Activated CD8-positive, alpha-beta T cell treated with anti-CD3 and anti-CD28 coated beads, Interleukin-2, amount 10 ng/mL, durations not matched to agents 7 days and 5 days (primary cell): Measurements from ENCODE around the gene NXNL1. TPM values are rescaled to one million over a fixed set of nuclear protein-coding genes. Genes with fewer than 3 reads are reported as not detected.
A peak's percentile ranks its signal among the peaks of the same experiment; 100 is the strongest.
"Not testable (repeated sequence)": the region's sequence is repeated elsewhere in the genome, so short reads cannot be mapped to it uniquely, and the experiment has no call there.

Source experiments
- ATAC-seq: fragments of 150-1000 bp; cut with Tn5 transposase; one replicate; pipeline ENCODE4 v1.10.0; 2021; ENCODE audit warnings: moderate library complexity
- CTCF ChIA-PET: fragments of 350-600 bp; sonication (Branson Sonifier 250); formaldehyde crosslinking; loops from one replicate; lab custom pipeline; 2021; ENCODE audit warnings: antibody characterized with exemption; lab: Charles Lee
- POLR2A ChIA-PET: fragments of 350-600 bp; sonication (Branson Sonifier 250); formaldehyde crosslinking; loops from one replicate; lab custom pipeline; 2021; ENCODE audit warnings: antibody characterized with exemption; lab: Charles Lee
- DNase-seq: peaks from one replicate; pipeline ENCODE4 v3.0.0-alpha.2; 2020
- H3K27ac Mint-ChIP-seq: one replicate; pipeline ENCODE4 v1.8.0; 2021; ENCODE audit warnings: mild to moderate bottlenecking, mixed read lengths
- H3K27me3 Mint-ChIP-seq: one replicate; pipeline ENCODE4 v1.8.0; 2021; ENCODE audit warnings: low read depth, mixed read lengths
- H3K36me3 Mint-ChIP-seq: one replicate; pipeline ENCODE4 v1.8.0; 2021; ENCODE audit warnings: low read depth, mixed read lengths
- H3K4me1 Mint-ChIP-seq: one replicate; pipeline ENCODE4 v1.8.0; 2021; ENCODE audit warnings: low read depth, mixed read lengths
- H3K4me3 Mint-ChIP-seq: one replicate; pipeline ENCODE4 v1.8.0; 2021; ENCODE audit warnings: mild to moderate bottlenecking, mixed read lengths
- H3K9me3 Mint-ChIP-seq: one replicate; pipeline ENCODE4 v1.8.0; 2022; ENCODE audit warnings: mixed read lengths; ENCODE audit not compliant: insufficient read depth
- total RNA-seq, 2 experiments: library from RNA; stranded (reverse); gene quantifications; one replicate each; pipeline ENCODE4 v1.2.3, GENCODE V29; 2021

Gene NXNL1, protein sequence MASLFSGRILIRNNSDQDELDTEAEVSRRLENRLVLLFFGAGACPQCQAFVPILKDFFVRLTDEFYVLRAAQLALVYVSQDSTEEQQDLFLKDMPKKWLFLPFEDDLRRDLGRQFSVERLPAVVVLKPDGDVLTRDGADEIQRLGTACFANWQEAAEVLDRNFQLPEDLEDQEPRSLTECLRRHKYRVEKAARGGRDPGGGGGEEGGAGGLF
- total RNA-seq, result not detected

DNA sequence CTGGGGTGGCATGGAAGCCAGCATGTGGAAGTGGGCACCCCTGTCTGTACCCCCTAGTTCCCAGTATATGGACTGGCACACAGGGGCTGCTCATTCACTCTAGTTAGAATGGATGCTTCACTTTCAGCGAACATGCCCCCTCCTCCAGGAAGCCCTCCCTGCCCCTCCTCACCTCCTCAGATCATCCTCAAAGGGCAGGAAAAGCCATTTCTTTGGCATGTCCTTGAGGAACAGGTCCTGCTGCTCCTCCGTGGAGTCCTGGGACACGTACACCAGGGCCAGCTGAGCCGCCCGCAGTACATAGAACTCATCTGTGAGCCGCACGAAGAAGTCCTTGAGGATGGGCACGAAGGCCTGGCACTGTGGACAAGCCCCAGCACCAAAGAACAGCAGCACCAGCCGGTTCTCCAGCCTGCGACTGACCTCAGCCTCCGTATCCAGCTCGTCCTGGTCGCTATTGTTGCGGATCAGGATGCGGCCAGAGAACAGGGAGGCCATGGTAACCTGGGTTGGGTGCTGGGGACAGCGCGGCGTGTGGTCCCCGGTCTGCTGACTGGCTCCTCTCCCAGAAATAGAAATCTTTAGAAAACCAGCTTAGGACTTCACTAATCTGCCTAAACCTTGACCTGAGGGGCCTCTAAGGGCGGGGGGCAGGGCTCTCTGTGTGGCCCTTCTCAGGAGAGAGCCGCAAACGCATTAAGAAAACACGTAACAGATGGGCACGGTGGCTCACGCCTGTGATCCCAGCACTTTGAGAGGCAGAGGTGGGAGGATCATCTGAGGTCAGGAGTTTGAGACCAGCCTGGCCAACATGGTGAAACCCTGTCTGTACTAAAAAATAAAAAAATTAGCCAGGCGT, at the start of gene NXNL1:
Gene NXNL1, minus strand, starts transcription at position 555 of the 859 bp plus-strand sequence. Its CDS starts 57 bp downstream, at position 498.
- no peak within 1 kb of the TSS for H3K4me3 Mint-ChIP-seq
- peaks cover 15% of the 10 kb centered on the region for H3K27me3 Mint-ChIP-seq
- ChIA-PET POLR2A (interaction anchor here (0.6 to 0.7 kb wide), 2 partner anchors 32 to 1388 kb away, joined by 3 to 4 read pairs; no protein-coding TSS in a partner anchor), CTCF (interaction anchor here (1.6 kb wide), 1 partner anchor 12 kb away, joined by 3 read pairs; the partner anchor contains the start of gene TMEM221)
- H3K36me3 Mint-ChIP-seq, result no peaks in the 10 kb centered on the region
- H3K27ac Mint-ChIP-seq, result no peak within 1 kb of the TSS
- ATAC-seq, result no peak
- H3K9me3 Mint-ChIP-seq, result no peaks in the 10 kb centered on the region
- H3K4me1 Mint-ChIP-seq, result no peaks in the 10 kb centered on the region
- DNase-seq, result no peak

DNA sequence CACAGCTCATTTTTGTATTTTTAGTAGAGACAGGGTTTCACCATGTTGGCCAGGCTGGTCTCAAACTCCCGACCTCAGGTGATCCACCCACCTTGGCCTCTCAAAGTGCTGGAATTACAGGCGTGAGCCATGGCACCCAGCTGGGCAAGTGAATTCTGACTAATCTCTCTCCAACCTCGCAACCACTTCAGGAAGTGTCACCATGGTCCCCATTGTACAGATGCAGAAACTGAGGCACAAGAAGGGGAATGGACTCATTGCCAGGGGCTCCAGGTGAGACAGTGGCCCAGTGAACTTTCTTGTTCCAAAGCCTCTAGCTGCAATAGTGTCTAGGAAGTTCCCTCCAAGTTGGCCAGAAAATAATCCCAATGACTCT, 47.8 kb upstream of the NXNL1 start:
- POLR2A ChIA-PET, result interaction anchor here (1.1 kb wide), 1 partner anchor 30 kb away, joined by 3 read pairs; no protein-coding TSS in a partner anchor
- Mint-ChIP-seq H3K36me3 (peaks cover 31% of the 10 kb centered on the region), H3K4me1 (peaks cover 37% of the 10 kb centered on the region)
- CTCF ChIA-PET, result interaction anchor here (3.9 kb wide), 1 partner anchor 12 kb away, joined by 29 read pairs; no protein-coding TSS in a partner anchor
- DNase-seq, H3K27ac Mint-ChIP-seq, H3K27me3 Mint-ChIP-seq, ATAC-seq, H3K9me3 Mint-ChIP-seq, H3K4me3 Mint-ChIP-seq: not testable (repeated sequence)

DNA sequence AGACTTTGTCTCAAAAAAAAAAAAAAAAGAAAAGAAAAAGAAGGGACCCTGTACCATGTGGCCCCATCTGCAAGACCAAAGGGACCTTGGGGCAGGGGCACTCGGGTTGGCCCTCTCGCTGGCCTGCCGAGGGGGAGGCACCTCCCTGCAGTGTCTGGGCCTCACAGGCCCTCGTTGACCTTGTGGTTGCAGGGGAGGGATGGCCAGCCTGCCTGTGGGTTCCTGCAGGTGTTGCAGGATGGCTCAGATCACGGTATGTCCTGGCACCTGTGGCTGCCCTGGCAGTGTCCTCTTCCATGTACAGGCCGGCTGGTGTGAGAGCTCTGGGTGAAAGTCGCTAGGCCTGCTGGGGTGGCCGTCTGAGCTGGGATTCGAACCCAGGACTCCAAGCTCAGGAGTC, 46.0 kb upstream of the NXNL1 start:
- Mint-ChIP-seq H3K4me3 (no peak overlapping the region), H3K27ac (no peak overlapping the region), H3K27me3 (no peaks in the 10 kb centered on the region), H3K4me1 (peaks cover 26% of the 10 kb centered on the region), H3K9me3 (no peaks in the 10 kb centered on the region), H3K36me3 (peaks cover 23% of the 10 kb centered on the region)
- DNase-seq (no peak), ATAC-seq (no peak)
- ChIA-PET CTCF (interaction anchor here (3.9 kb wide), 1 partner anchor 10 kb away, joined by 29 read pairs; no protein-coding TSS in a partner anchor), POLR2A (no interaction called here)

DNA sequence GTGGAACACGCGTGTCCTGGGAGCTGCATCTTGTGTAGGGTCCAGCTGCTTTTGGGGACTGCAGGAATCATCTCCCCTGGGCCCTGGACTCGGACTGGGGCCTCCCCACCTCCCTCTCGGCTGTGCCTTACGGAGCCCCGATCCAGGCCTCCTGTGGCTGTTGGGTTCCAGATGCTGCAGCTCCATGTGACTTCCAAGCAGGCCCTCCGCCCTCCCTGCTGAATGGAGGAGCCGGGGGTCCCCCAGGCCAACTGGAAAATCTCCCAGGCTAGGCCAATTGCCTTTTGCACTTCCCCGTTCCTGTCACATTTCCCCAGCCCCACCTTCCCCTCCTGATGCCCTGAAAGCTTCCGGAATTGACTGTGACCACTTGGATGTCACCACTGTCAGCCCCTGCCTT, 44.5 kb upstream of the NXNL1 start:
- Mint-ChIP-seq H3K9me3 (no peaks in the 10 kb centered on the region), H3K4me3 (no peak overlapping the region), H3K36me3 (peaks cover 23% of the 10 kb centered on the region), H3K4me1 (peaks cover 25% of the 10 kb centered on the region), H3K27me3 (no peaks in the 10 kb centered on the region), H3K27ac (no peak overlapping the region)
- ATAC-seq (no peak), DNase-seq (no peak)
- CTCF ChIA-PET, result interaction anchor here (1.2 kb wide), 1 partner anchor 9 kb away, joined by 8 read pairs; no protein-coding TSS in a partner anchor
- POLR2A ChIA-PET, result no interaction called here

DNA sequence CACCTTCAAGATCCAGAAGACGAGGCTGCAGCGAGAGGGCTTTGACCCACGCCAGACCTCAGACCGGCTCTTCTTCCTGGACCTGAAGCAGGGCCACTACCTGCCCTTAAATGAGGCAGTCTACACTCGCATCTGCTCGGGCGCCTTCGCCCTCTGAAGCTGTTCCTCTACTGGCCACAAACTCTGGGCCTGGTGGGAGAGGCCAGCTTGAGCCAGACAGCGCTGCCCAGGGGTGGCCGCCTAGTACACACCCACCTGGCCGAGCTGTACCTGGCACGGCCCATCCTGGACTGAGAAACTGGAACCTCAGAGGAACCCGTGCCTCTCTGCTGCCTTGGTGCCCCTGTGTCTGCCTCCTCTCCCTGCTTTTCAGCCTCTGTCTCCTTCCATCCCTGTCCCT, 43.7 kb upstream of the NXNL1 start:
- ATAC-seq (no peak), DNase-seq (no peak)
- POLR2A ChIA-PET, result no interaction called here
- H3K36me3 Mint-ChIP-seq, result peaks cover 18% of the 10 kb centered on the region
- H3K27me3 Mint-ChIP-seq, result no peaks in the 10 kb centered on the region
- H3K4me3 Mint-ChIP-seq, result no peak overlapping the region
- H3K9me3 Mint-ChIP-seq, result no peaks in the 10 kb centered on the region
- peak overlapping the region; percentile 55 for H3K27ac Mint-ChIP-seq
- peaks cover 25% of the 10 kb centered on the region for H3K4me1 Mint-ChIP-seq
- CTCF ChIA-PET, result interaction anchor here (1.2 kb wide), 1 partner anchor 8 kb away, joined by 8 read pairs; no protein-coding TSS in a partner anchor

DNA sequence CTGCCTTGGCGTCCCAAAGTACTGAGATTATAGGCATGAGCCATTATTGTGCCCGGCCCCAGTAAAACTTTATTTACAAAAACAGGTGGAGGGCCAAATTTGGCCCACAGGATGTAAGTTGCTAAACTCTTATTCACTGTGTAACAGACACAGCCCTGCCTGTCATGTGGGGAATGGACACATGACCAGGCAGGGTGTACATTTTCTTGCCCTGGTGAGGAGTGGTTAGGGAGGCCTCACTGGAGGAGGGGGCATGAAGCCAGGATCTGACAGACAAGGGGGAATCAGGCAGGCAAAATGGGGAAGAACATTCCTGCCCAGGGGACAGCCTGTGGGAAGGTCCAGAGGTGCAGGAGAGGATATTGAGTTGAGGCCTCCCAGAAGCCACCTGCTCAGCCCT, 43.3 kb upstream of the NXNL1 start:
- Mint-ChIP-seq H3K36me3 (peaks cover 16% of the 10 kb centered on the region), H3K27me3 (no peaks in the 10 kb centered on the region), H3K4me3 (no peak overlapping the region), H3K4me1 (peaks cover 26% of the 10 kb centered on the region), H3K27ac (no peak overlapping the region), H3K9me3 (no peaks in the 10 kb centered on the region)
- ChIA-PET CTCF (no interaction called here), POLR2A (no interaction called here)
- no peak for ATAC-seq
- DNase-seq, result no peak

DNA sequence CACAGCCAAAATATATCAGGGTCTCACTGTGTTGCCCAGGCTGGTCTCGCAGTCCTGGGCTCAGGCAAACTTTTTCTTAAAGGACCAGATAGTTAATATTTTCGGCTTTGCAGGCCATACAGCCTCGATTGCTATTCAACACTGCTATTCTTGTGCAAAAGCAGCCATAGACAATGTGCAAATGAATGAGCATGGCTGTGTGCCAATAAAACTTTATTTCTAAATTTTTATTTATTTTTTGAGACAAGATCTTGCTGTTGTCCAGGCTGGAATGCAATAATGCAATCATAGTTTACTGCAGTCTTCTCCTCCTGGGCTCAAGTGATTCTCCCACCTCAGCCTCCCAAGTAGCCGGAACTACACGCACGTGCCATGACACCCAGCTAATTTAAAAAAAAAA, 42.5 kb upstream of the NXNL1 start:
- ATAC-seq (no peak), DNase-seq (no peak)
- no peaks in the 10 kb centered on the region for H3K9me3 Mint-ChIP-seq
- no peak overlapping the region for H3K27ac Mint-ChIP-seq
- no peak overlapping the region for H3K4me3 Mint-ChIP-seq
- CTCF ChIA-PET, result no interaction called here
- H3K27me3 Mint-ChIP-seq, result no peaks in the 10 kb centered on the region
- POLR2A ChIA-PET, result no interaction called here
- peaks cover 13% of the 10 kb centered on the region for H3K36me3 Mint-ChIP-seq
- H3K4me1 Mint-ChIP-seq, result peaks cover 25% of the 10 kb centered on the region

DNA sequence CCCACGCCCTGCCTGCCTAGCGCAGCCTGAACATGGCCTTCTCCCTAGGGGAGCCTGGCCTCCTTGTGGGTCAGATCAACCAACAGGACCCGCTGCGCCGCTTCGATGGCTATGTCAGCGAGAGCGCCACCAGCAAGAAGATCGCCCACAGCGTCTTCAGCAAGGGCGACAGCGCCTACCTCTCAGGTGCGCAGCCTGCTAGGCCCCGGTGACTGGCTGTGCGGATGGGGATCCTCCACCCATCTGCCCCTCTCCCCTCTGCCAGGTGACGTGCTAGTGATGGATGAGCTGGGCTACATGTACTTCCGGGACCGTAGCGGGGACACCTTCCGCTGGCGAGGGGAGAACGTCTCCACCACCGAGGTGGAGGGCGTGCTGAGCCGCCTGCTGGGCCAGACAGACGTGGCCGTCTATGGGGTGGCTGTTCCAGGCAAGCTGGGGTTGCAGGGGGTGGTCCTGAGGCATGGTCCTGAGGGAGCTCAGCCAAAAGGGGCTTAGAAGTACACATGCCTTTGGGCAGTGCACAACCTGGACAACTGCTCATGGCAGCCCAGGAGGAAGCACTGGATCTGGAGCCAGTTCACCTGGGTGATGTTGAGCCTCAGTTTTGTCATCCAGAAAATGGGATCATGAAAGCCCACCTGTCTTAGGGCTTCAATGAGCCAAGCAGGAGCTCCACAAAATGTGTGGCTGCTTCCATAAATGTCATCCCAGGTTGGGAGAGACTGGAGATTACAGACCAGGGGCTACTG, 39.9 kb upstream of the NXNL1 start:
- POLR2A ChIA-PET, result interaction anchor here (0.7 to 1.6 kb wide), 2 partner anchors 10 to 11 kb away, joined by 5 to 6 read pairs; partner anchors contain the start of gene PGLS
- H3K4me1 Mint-ChIP-seq, result peaks cover 36% of the 10 kb centered on the region

DNA sequence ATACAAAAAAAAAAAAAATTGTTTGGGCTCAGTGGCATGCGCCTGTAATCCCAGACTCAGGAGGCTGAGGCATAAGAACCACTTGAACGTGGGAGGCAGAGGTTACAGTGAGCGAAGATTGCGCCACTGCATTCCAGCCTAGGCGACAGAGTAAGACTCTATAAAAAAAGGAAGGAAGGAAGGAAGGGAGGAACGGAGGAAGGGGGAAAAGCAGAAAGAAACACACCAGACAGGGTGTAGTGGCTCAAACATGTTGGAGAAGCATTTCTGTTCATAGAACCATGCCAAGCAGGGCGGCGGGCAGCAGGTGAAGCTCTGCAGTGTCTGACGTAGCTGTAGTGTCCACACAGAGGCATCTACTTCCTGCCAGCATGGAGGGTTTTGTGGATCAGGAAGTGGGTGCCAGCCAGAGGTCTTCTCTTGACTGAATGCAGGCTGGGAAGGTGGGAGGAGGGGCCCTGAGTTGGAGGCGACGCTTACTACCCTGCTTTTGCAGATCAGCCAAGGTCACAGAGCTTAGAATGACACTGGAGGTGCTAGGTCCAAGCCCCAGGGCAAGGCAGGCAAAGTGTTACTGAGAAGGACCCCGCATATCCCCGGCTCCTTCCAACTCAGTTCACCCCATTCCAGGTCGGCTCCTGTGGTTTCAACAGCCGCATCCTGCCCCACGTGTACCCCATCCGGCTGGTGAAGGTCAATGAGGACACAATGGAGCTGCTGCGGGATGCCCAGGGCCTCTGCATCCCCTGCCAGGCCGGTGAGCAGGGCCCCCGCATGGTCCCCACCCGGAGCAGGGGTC, 39.1 kb upstream of the NXNL1 start:
- H3K9me3 Mint-ChIP-seq, result no peaks in the 10 kb centered on the region
- H3K36me3 Mint-ChIP-seq, result peaks cover 4% of the 10 kb centered on the region
- no peaks in the 10 kb centered on the region for H3K27me3 Mint-ChIP-seq
- POLR2A ChIA-PET, result interaction anchor here (0.7 to 1.6 kb wide), 2 partner anchors 11 to 12 kb away, joined by 5 to 6 read pairs; partner anchors contain the start of gene PGLS
- H3K4me1 Mint-ChIP-seq, result peaks cover 35% of the 10 kb centered on the region
- ATAC-seq, result peak; percentile 17
- DNase-seq, result peak; percentile 63
- CTCF ChIA-PET, result interaction anchor here (0.6 to 1.4 kb wide), 3 partner anchors 11 to 34 kb away, joined by 3 to 4 read pairs (median 3); partner anchors contain the start of gene PGLS
- peak overlapping the region; percentile 89 for H3K27ac Mint-ChIP-seq
- H3K4me3 Mint-ChIP-seq, result no peak overlapping the region

More for the DNA sequence above, 39.9 kb upstream of the NXNL1 start:
- CTCF ChIA-PET, result interaction anchor here (0.6 to 1.4 kb wide), 3 partner anchors 11 to 35 kb away, joined by 3 to 4 read pairs (median 3); partner anchors contain the start of gene PGLS
- H3K27me3 Mint-ChIP-seq, result no peaks in the 10 kb centered on the region
- no peak for ATAC-seq
- peaks cover 8% of the 10 kb centered on the region for H3K36me3 Mint-ChIP-seq
- no peak for DNase-seq
- peak overlapping the region; percentile 89 for H3K27ac Mint-ChIP-seq
- H3K9me3 Mint-ChIP-seq, result no peaks in the 10 kb centered on the region
- no peak overlapping the region for H3K4me3 Mint-ChIP-seq

DNA sequence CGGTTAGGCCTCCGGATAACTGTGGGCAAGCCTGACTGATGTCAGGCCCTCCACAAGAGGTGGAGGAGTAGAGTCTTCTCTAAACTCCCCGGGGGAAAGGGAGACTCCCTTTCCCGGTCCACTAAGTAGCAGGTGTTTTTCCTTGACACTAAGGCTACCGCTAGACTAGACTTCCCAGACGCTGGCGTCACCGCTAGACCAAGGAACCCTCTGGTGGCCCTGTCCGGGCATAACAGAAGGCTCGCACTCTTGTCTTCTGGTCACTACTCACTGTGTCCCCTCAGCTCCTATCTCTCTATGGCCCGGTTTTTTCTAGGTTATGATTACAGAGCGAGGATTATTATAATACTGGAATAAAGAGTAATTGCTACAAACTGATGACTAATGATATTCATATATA, 38.3 kb upstream of the NXNL1 start:
- H3K36me3 Mint-ChIP-seq, DNase-seq, H3K9me3 Mint-ChIP-seq, H3K27me3 Mint-ChIP-seq, H3K4me3 Mint-ChIP-seq, H3K27ac Mint-ChIP-seq, POLR2A ChIA-PET, ATAC-seq: not testable (repeated sequence)
- CTCF ChIA-PET, result interaction anchor here (1.7 to 4.4 kb wide), 2 partner anchors 26 to 74 kb away, joined by 6 to 37 read pairs; no protein-coding TSS in a partner anchor
- H3K4me1 Mint-ChIP-seq, result peaks cover 35% of the 10 kb centered on the region
